Measurements from ENCODE around the gene BICDL1. TPM values are rescaled to one million over a fixed set of nuclear protein-coding genes. Genes with fewer than 3 reads are reported as not detected.
"Not testable (repeated sequence)": the region's sequence is repeated elsewhere in the genome, so short reads cannot be mapped to it uniquely, and the experiment has no call there.

BICDL1 gene
- total and polyA plus RNA-seq, 3 donors from 2014 or later: 41.4 to 131 (median 78.3) TPM

GRCh38 chr12:119964123-119964522 lies 24.9 kb upstream of the BICDL1 start:
- peaks cover 9% of the 10 kb centered on the region for H3K4me1 ChIP-seq
- WGBS, 2 donors: 85 to 95% methylated on average over 6 of the region's 6 CpGs
- no peaks in the 10 kb centered on the region for H3K9me3 ChIP-seq
- intact Hi-C loops (cut with DNase I; ENCODE audit: low total_unique reads): no loop called here
- H3K27me3 ChIP-seq: no peaks in the 10 kb centered on the region
- no peak overlapping the region for H3K27ac ChIP-seq
- no peaks in the 10 kb centered on the region for H3K36me3 ChIP-seq (ENCODE audit: low read depth, missing control alignments)
- TF ChIP-seq POLR2A (IDR thresholded peaks at IDR 0.05): no peak
- no peak for TF ChIP-seq CTCF (IDR thresholded peaks at IDR 0.05)
- no peak for DNase-seq
- H3K4me3 ChIP-seq: no peak overlapping the region

- Histone ChIP-seq H3K4me1 (peaks cover 9% of the 10 kb centered on the region), H3K27me3 (no peaks in the 10 kb centered on the region), H3K4me3 (no peak overlapping the region), H3K27ac (no peak overlapping the region), H3K9me3 (no peaks in the 10 kb centered on the region), H3K36me3 (ENCODE audit: low read depth, missing control alignments) (no peaks in the 10 kb centered on the region)
- DNase-seq: no peak
- no peak for TF ChIP-seq POLR2A (IDR thresholded peaks at IDR 0.05)
- no peak for TF ChIP-seq CTCF (IDR thresholded peaks at IDR 0.05)
- 90 to 94% methylated on average over 6 of the region's 6 CpGs for WGBS, 2 donors
- intact Hi-C loops (cut with DNase I; ENCODE audit: low total_unique reads): no loop called here
Measured at GRCh38 chr12:119964929-119965328, 24.1 kb upstream of the BICDL1 start.

- Histone ChIP-seq H3K9me3 (no peaks in the 10 kb centered on the region), H3K36me3 (ENCODE audit: low read depth, missing control alignments) (no peaks in the 10 kb centered on the region), H3K4me1 (no peaks in the 10 kb centered on the region), H3K27me3 (no peaks in the 10 kb centered on the region), H3K4me3 (no peak overlapping the region), H3K27ac (no peak overlapping the region)
- DNase-seq: no peak
- intact Hi-C loops (cut with DNase I; ENCODE audit: low total_unique reads): no loop called here
- 14 to 24% methylated on average over 1 of the region's 1 CpG for WGBS, 2 donors
- TF ChIP-seq CTCF (IDR thresholded peaks at IDR 0.05): no peak
- no peak for TF ChIP-seq POLR2A (IDR thresholded peaks at IDR 0.05)
Measured at GRCh38 chr12:119980242-119980641, 8.8 kb upstream of the BICDL1 start.

- H3K36me3 ChIP-seq (ENCODE audit: low read depth, missing control alignments); H3K9me3 ChIP-seq; H3K4me1 ChIP-seq; intact Hi-C loops (cut with DNase I; ENCODE audit: low total_unique reads); H3K27ac ChIP-seq; H3K4me3 ChIP-seq; H3K27me3 ChIP-seq; DNase-seq: not testable (repeated sequence)
- WGBS, 2 donors: 92 to 94% methylated on average over 8 of the region's 8 CpGs
Measured at GRCh38 chr12:119980702-119981101, 8.3 kb upstream of the BICDL1 start.

GRCh38 chr12:119989361-119989730 lies 310 bp downstream of the BICDL1 start:
- intact Hi-C loops (cut with DNase I; ENCODE audit: low total_unique reads): no loop called here
- peaks cover 10% of the 10 kb centered on the region for H3K4me1 ChIP-seq
- peak overlapping the region in 1 of 2 donors; percentile 79 for H3K27ac ChIP-seq
- peak; percentile 33 for DNase-seq
- H3K4me3 ChIP-seq: peak overlapping the region; percentile 59 to 65
- TF ChIP-seq POLR2A (IDR thresholded peaks at IDR 0.05) (no peak), CTCF (IDR thresholded peaks at IDR 0.05) (no peak)
- H3K27me3 ChIP-seq: no peaks in the 10 kb centered on the region
- WGBS, 2 donors: 0 to 1% methylated on average over 13 to 15 of the region's 49 CpGs
- H3K9me3 ChIP-seq: no peaks in the 10 kb centered on the region
- H3K36me3 ChIP-seq (ENCODE audit: low read depth, missing control alignments): no peaks in the 10 kb centered on the region

Data from testis (tissue), 3 donors.